Stimulated activated CD4-positive, alpha-beta T cell treated with anti-CD3 and anti-CD28 coated beads, Interleukin-1b, Interleukin-23, amount 100 ng/mL, for 1 hour (primary cell): ENCODE results near the gene UPF1.
"Not testable (repeated sequence)": the region's sequence is repeated elsewhere in the genome, so short reads cannot be mapped to it uniquely, and the experiment has no call there.

Source experiments
- DNase-seq, 2 donors: peaks; one replicate each; pipeline ENCODE4 v3.0.0-alpha.2; 2020; ENCODE audit warnings: low read depth in 2 of 2

UPF1 gene

DNA sequence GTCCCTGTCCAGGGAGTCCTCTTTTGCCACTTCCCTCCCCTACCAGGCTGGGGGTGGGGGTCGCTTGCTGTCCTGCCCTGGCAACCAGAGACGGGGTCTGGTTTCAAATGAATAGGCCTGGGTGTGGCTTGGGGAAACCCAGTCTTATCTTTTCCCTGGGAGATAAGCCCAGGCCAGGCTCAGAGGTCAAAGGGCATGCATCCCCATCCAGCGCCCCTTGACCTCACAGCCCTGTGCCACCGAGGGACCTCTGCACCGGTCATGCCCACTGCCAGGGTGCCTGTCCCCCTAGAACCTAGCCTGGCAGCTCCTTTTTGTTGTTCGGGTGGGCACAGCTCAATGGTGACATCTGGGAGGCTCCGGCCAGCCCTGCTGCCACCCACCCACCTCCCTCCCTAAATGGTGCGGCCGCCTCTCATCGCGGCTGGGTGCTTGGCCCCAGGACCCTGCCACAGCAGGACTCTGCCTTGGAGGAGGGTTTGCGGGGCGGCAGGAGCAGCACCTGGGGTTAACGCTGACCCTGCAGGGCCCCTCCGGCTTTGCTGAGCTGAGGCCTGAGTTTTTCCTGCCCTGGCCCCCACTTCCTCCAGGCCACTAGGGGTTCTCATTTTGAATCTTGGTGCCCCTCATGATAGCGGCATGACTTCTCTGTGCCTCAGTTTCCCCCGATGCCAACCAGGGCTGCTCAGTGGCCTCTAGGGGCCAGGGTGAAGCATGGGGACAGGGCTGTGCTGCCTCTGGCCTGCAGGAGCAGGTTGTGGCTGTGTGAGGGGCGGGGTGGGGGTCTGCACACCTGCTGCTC lies 67.0 kb downstream of the UPF1 start:
- no peak for DNase-seq

GRCh38 chr19:18899624-18900560 lies 68.1 kb downstream of the UPF1 start:
- DNase-seq: no peak

GRCh38 chr19:18900700-18901481 lies 69.1 kb downstream of the UPF1 start:
- DNase-seq: no peak

DNA sequence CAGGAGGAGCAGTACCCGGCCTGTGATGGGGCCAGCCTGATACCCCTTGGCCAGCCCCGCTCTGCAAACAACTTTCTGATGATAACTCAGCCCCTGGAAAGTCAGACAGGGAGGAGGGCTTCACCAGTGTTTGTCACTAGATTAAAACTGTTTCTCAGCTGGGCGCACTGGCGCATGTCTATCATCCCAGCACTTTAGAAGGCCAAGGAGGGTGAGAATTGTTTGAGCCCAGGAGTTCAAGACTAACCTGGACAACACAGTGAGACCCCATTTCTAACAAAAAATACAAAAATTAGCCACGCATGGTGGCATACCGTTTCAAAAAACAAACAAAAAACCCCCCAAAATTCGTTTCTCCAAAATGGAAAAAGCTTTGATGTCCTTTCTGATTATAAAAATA lies 69.7 kb downstream of the UPF1 start:
- no peak for DNase-seq

DNA sequence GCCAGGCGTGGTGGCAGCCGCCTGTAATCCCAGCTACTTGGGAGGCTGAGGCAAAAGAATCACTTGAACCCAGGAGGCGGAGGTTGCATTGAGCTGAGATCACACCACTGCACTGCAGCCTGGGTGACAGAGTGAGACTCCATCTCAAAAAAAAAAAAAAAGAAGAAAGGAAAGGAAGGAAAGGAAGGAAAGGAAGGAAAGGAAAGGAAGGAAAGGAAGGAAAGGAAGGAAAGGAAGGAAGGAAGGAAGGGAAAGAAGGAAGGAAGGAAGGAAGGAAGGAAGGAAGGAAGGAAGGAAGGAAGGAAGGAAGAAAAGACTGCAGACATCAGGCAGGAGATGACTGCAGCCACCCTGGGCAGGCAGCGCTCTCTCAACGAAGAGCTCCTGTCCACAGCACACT lies 70.8 kb downstream of the UPF1 start:
- not testable (repeated sequence) for DNase-seq

GRCh38 chr19:18903156-18904037 lies 71.6 kb downstream of the UPF1 start:
- no peak for DNase-seq

DNA sequence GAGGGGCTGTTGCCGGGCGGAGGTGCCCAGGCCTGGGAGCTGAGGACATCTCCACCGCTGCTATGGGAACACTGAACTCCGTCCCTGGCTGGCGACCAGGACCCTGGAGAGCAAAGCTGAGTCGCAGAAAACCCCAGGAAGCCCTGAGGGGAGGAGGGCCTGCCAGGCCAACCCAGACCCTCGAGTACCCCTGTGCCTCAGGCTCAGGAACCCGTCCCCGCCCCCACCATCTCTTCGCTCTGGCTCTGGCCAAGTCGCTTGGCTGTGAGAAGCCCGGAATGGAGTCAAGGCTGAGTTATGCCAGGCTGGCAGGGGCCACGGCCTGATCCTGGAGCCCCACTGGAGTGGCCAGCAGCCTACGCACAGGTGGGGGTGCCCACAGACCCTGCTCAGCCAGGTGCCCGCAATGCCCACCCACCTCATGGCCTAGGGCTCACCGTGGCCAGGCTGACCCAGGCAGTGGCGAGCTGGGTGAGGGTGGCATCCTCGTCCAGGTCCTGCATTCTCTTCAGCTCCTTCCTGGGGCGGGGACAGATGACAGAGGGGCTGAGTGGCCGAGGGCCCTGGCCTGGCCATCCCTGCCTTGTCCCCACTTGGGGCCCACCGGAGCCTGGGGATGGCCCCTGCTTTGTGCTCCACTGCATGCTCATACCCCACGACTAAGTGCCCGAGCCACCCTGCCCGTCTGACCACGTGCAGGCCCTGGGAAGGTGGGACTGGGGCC lies 72.7 kb downstream of the UPF1 start:
- no peak for DNase-seq

DNA sequence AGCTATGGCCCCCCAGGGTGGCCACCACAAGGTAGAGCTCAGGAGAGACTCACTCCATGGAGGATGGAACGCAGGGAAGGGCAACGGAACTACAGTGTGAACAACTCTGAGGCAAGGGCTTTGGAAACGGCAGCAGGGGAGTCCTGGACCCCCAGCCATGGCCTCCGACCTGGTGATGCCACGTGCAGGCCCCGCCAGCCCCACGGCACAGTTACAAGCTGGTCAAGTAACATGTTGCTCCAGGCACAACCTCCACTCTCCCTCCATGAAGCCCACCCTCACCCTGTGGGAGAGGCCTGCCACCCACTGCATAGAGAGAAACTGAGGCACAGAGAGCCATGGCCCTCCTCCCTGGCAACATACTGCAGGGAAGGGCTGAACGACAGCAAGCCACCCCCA lies 73.3 kb downstream of the UPF1 start:
- no peak for DNase-seq

DNA sequence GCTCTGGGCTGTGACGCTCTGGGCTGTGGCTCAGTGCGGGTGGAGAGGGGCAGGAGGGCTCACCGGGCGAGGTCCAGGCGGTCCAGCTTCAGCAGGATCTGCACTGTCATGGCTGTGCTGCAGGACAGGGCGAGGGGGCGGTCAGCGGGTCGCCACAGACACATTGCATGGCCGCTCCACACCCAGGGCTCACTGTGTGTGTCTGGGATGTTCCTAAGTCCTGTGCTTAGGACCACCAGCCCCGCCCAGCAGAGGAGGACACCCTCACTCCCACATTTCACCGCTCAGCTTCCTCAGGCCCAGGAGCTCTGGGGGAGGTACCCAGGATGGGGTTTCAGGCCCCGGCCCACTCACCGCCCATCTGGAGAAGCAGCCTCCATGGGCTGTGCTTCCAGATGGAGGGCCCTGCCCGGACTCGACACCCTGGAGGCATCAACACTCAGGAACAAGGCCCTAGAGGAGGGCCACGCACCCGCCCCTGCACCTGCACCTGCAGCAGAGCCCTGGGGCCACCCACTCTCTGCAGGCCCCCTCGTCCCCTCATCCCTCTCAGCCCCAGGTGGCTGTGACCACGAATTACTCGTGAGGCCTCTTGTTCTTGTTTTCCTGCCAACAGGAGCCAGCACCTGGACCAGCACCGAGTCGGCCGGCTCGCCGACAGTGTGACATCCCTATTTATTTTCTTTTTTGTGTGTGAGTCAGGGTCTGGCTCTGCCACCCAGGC lies 73.9 kb downstream of the UPF1 start:
- no peak for DNase-seq

- no peak for DNase-seq
These were observed 75.1 kb downstream of the UPF1 start for GRCh38 chr19:18906605-18907519.

GRCh38 chr19:18908917-18909619 lies 77.3 kb downstream of the UPF1 start:
- no peak for DNase-seq

- DNase-seq: no peak
These were observed 78.3 kb downstream of the UPF1 start for GRCh38 chr19:18910010-18910409.

- DNase-seq: no peak
These were observed 79.2 kb downstream of the UPF1 start for GRCh38 chr19:18910801-18911436.

DNA sequence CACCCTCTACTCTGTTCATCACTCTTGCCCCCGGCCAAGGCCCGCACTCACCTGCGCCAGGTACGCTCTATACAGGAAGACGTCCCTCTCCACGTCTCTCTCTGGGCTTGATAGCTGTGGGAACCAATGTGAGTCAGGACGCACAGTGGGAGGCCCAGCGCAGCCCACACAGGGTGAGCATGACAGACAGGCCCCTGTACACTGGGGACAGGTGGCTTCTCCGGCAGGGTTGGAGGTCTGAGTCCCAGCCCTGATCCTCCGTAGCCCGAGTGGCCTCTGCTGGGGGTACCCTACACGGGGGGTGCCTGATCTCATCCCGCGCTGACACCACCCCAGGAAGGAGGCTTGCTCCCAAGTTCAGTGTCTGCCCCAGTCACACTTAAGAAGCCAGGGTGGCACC lies 81.2 kb downstream of the UPF1 start:
- DNase-seq: no peak

GRCh38 chr19:18913466-18913865 lies 81.7 kb downstream of the UPF1 start:
- no peak for DNase-seq

DNA sequence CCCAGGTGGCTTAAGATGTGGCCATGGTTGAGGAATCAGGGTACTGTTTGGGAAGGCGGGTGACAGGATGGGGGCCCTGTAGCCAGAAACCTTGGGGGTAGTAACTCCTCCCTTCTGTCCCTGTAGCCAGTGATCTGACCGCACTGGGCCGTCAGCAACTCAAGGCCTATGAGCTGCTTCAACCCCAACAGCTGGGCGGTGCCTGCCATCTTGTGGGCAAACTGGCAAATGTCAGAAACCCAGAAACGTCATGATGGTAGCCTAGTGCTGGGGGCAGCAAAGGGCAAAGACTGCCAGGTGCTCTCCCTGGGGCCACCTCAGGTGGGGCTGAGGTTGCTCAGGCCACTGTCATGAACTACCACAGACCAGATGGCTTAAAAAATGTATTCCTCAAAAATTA lies 83.9 kb downstream of the UPF1 start:
- no peak for DNase-seq

DNA sequence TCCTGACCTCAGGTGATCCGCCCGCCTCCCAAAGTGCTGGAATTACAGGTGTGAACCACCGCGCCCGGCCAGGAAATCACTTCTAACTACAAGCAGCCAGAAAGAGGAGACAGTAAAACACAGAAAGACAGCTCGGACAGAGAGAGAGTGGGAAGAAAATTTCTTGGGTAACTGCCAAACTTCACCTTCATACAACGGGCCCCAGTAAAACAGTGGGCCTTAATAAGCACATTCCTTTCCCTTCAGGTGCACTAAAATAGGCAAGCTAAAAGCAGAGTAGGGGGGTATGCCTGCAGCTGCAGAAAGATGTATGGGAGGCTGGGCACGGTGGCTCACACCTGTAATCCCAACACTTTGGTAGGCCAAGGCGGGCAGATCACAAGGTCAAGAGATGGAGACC lies 85.8 kb downstream of the UPF1 start:
- not testable (repeated sequence) for DNase-seq
